HG02588 (cell line): ENCODE measurements around the gene SDHAF2.
"Not testable (repeated sequence)": the region's sequence is repeated elsewhere in the genome, so short reads cannot be mapped to it uniquely, and the experiment has no call there.

Experiments used
- ATAC-seq: cut with Tn5 transposase; IDR thresholded peaks from one replicate; pipeline ENCODE4 v1.9.1; 2021; ENCODE audit warnings: mild to moderate bottlenecking, moderate library complexity; ENCODE audit not compliant: unreplicated experiment

Gene SDHAF2

GRCh38 chr11:61429691-61430582, at the start of gene SDHAF2, which contains the start of gene CPSF7:
SDHAF2 (plus strand) TSS chr11:61430124; CDS start chr11:61430147, 23 bp downstream.
CPSF7 (minus strand) TSS chr11:61429975; CDS start chr11:61429235, 740 bp downstream.
- peak; percentile 90 for ATAC-seq

- ATAC-seq = no peak
These were observed 49.0 kb upstream of the SDHAF2 start for GRCh38 chr11:61380884-61381283.

- ATAC-seq = not testable (repeated sequence)
These were observed 46.1 kb upstream of the SDHAF2 start for GRCh38 chr11:61383859-61384258.

- no peak for ATAC-seq
These were observed 45.4 kb upstream of the SDHAF2 start for GRCh38 chr11:61384271-61385242.

- ATAC-seq = no peak
These were observed 39.8 kb upstream of the SDHAF2 start for GRCh38 chr11:61390161-61390560.

GRCh38 chr11:61392981-61393595, 36.8 kb upstream of the SDHAF2 start:
- ATAC-seq = peak; percentile 16

GRCh38 chr11:61401173-61401572, 28.8 kb upstream of the SDHAF2 start:
- ATAC-seq = no peak

GRCh38 chr11:61401573-61401972, 28.4 kb upstream of the SDHAF2 start:
- ATAC-seq = no peak

GRCh38 chr11:61403658-61404057, 26.3 kb upstream of the SDHAF2 start:
- no peak for ATAC-seq

- no peak for ATAC-seq
These were observed 25.8 kb upstream of the SDHAF2 start for GRCh38 chr11:61404103-61404502.

- ATAC-seq = no peak
These were observed 25.3 kb upstream of the SDHAF2 start for GRCh38 chr11:61404641-61405040.

GRCh38 chr11:61406067-61406466, 23.9 kb upstream of the SDHAF2 start:
- ATAC-seq = no peak

GRCh38 chr11:61406991-61407728, 22.8 kb upstream of the SDHAF2 start:
- ATAC-seq = no peak

GRCh38 chr11:61411589-61411988, 18.3 kb upstream of the SDHAF2 start:
- no peak for ATAC-seq

- no peak for ATAC-seq
These were observed 16.4 kb upstream of the SDHAF2 start for GRCh38 chr11:61413496-61413895.

- no peak for ATAC-seq
These were observed 15.4 kb upstream of the SDHAF2 start for GRCh38 chr11:61414547-61414946.

- no peak for ATAC-seq
These were observed 14.5 kb upstream of the SDHAF2 start for GRCh38 chr11:61415381-61415780.

GRCh38 chr11:61416941-61417340, 13.0 kb upstream of the SDHAF2 start:
- no peak for ATAC-seq

- no peak for ATAC-seq
These were observed 12.3 kb upstream of the SDHAF2 start for GRCh38 chr11:61417670-61418069.

GRCh38 chr11:61418136-61418535, 11.8 kb upstream of the SDHAF2 start:
- ATAC-seq = no peak
